Measurements from ENCODE around the gene KRTAP5-11.
A peak's percentile ranks its signal among the peaks of the same experiment; 100 is the strongest.
"Not testable (repeated sequence)": the region's sequence is repeated elsewhere in the genome, so short reads cannot be mapped to it uniquely, and the experiment has no call there.

Gene KRTAP5-11

GRCh38 chr11:71582309-71582895, at the start of gene KRTAP5-11:
KRTAP5-11 (minus strand) TSS chr11:71582875; CDS start chr11:71582837, 38 bp downstream.
- DNase-seq (ENCODE audit: low spot score): no peak

- DNase-seq (ENCODE audit: low spot score): not testable (repeated sequence)
Observed at GRCh38 chr11:71631551-71631950, 48.9 kb upstream of the KRTAP5-11 start.

GRCh38 chr11:71630071-71630470, 47.4 kb upstream of the KRTAP5-11 start:
- DNase-seq (ENCODE audit: low spot score): peak; percentile 12

- not testable (repeated sequence) for DNase-seq (ENCODE audit: low spot score)
Observed at GRCh38 chr11:71628943-71629342, 46.3 kb upstream of the KRTAP5-11 start.

GRCh38 chr11:71623226-71623625, 40.6 kb upstream of the KRTAP5-11 start:
- not testable (repeated sequence) for DNase-seq (ENCODE audit: low spot score)

- DNase-seq (ENCODE audit: low spot score): not testable (repeated sequence)
Observed at GRCh38 chr11:71622561-71622960, 39.9 kb upstream of the KRTAP5-11 start.

- DNase-seq (ENCODE audit: low spot score): not testable (repeated sequence)
Observed at GRCh38 chr11:71615003-71615402, 32.3 kb upstream of the KRTAP5-11 start.

GRCh38 chr11:71614366-71614917, 31.8 kb upstream of the KRTAP5-11 start:
- DNase-seq (ENCODE audit: low spot score): not testable (repeated sequence)

GRCh38 chr11:71613931-71614330, 31.3 kb upstream of the KRTAP5-11 start:
- not testable (repeated sequence) for DNase-seq (ENCODE audit: low spot score)

GRCh38 chr11:71611218-71611910, 28.7 kb upstream of the KRTAP5-11 start:
- DNase-seq (ENCODE audit: low spot score): not testable (repeated sequence)

GRCh38 chr11:71608272-71608671, 25.6 kb upstream of the KRTAP5-11 start:
- DNase-seq (ENCODE audit: low spot score): not testable (repeated sequence)

GRCh38 chr11:71607520-71608216, 25.0 kb upstream of the KRTAP5-11 start:
- DNase-seq (ENCODE audit: low spot score): not testable (repeated sequence)

GRCh38 chr11:71606853-71607519, 24.3 kb upstream of the KRTAP5-11 start:
- not testable (repeated sequence) for DNase-seq (ENCODE audit: low spot score)

GRCh38 chr11:71604798-71605488, 22.3 kb upstream of the KRTAP5-11 start:
- peak; percentile 20 for DNase-seq (ENCODE audit: low spot score)

- DNase-seq (ENCODE audit: low spot score): not testable (repeated sequence)
Observed at GRCh38 chr11:71603221-71603620, 20.5 kb upstream of the KRTAP5-11 start.

GRCh38 chr11:71589546-71589920, 6.9 kb upstream of the KRTAP5-11 start:
- not testable (repeated sequence) for DNase-seq (ENCODE audit: low spot score)

- DNase-seq (ENCODE audit: low spot score): peak; percentile 74
Observed at GRCh38 chr11:71588822-71589545, 6.3 kb upstream of the KRTAP5-11 start.

GRCh38 chr11:71588314-71588713, 5.6 kb upstream of the KRTAP5-11 start:
- not testable (repeated sequence) for DNase-seq (ENCODE audit: low spot score)

GRCh38 chr11:71585673-71586072, 3.0 kb upstream of the KRTAP5-11 start:
- not testable (repeated sequence) for DNase-seq (ENCODE audit: low spot score)

GRCh38 chr11:71582969-71583368, 294 bp upstream of the KRTAP5-11 start:
- not testable (repeated sequence) for DNase-seq (ENCODE audit: low spot score)

- DNase-seq (ENCODE audit: low spot score): no peak
Observed at GRCh38 chr11:71581826-71582225, 849 bp downstream of the KRTAP5-11 start.

Measured in activated CD4-positive, alpha-beta T cell treated with anti-CD3 and anti-CD28 coated beads, Interleukin-2, Interleukin-4, amounts not matched to agents 100 ng/mL and 50 ng/mL, durations not matched to agents 16 hours and 8 hours (primary cell).